ENCODE measurements around the gene MARK3.

DNA sequence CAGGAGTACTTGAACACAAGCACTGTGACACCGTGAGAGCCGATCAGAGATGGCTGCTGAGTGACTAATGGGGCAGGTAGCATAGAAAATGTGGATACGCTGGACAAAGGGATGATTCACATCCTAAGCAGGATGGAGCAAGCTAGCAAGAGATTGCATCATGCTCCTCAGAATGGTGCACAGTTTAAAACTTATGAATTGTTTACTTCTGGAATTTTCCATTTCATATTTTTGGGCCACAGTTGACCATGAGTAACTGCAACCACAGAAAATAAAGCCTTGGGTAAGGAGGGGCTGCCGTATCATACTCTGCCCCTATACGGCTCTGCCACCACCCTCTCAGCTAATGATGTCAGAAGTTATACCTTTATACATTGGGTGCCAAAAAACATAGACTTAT lies 23.3 kb upstream of the MARK3 start:
- TF ChIP-seq, protein P1, sequence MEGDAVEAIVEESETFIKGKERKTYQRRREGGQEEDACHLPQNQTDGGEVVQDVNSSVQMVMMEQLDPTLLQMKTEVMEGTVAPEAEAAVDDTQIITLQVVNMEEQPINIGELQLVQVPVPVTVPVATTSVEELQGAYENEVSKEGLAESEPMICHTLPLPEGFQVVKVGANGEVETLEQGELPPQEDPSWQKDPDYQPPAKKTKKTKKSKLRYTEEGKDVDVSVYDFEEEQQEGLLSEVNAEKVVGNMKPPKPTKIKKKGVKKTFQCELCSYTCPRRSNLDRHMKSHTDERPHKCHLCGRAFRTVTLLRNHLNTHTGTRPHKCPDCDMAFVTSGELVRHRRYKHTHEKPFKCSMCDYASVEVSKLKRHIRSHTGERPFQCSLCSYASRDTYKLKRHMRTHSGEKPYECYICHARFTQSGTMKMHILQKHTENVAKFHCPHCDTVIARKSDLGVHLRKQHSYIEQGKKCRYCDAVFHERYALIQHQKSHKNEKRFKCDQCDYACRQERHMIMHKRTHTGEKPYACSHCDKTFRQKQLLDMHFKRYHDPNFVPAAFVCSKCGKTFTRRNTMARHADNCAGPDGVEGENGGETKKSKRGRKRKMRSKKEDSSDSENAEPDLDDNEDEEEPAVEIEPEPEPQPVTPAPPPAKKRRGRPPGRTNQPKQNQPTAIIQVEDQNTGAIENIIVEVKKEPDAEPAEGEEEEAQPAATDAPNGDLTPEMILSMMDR (IDR thresholded peaks at IDR 0.05; ENCODE audit: insufficient read depth, low read length), result no peak
- no peak for TF ChIP-seq GABPA (IDR thresholded peaks at IDR 0.05; ENCODE audit: low read depth)
- TF ChIP-seq, protein P2, sequence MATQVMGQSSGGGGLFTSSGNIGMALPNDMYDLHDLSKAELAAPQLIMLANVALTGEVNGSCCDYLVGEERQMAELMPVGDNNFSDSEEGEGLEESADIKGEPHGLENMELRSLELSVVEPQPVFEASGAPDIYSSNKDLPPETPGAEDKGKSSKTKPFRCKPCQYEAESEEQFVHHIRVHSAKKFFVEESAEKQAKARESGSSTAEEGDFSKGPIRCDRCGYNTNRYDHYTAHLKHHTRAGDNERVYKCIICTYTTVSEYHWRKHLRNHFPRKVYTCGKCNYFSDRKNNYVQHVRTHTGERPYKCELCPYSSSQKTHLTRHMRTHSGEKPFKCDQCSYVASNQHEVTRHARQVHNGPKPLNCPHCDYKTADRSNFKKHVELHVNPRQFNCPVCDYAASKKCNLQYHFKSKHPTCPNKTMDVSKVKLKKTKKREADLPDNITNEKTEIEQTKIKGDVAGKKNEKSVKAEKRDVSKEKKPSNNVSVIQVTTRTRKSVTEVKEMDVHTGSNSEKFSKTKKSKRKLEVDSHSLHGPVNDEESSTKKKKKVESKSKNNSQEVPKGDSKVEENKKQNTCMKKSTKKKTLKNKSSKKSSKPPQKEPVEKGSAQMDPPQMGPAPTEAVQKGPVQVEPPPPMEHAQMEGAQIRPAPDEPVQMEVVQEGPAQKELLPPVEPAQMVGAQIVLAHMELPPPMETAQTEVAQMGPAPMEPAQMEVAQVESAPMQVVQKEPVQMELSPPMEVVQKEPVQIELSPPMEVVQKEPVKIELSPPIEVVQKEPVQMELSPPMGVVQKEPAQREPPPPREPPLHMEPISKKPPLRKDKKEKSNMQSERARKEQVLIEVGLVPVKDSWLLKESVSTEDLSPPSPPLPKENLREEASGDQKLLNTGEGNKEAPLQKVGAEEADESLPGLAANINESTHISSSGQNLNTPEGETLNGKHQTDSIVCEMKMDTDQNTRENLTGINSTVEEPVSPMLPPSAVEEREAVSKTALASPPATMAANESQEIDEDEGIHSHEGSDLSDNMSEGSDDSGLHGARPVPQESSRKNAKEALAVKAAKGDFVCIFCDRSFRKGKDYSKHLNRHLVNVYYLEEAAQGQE (IDR thresholded peaks at IDR 0.05; ENCODE audit: insufficient replicate concordance, low read depth), result no peak
- no peak for TF ChIP-seq SPI1 (IDR thresholded peaks at IDR 0.05; ENCODE audit: borderline replicate concordance, low read depth)

Data from HL-60 (cell line).